Astrocyte (in vitro differentiated cells and primary cell): ENCODE results near the gene GPD2. TPM values are rescaled to one million over a fixed set of nuclear protein-coding genes. Genes with fewer than 3 reads are reported as not detected.

Experiments used
- DNase-seq: peaks from one replicate; pipeline ENCODE4 v3.0.0-alpha.2; 2010; ENCODE audit warnings: low read depth
- FAIRE-seq: peaks from 2 replicates; lab custom pipeline; 2011; peaks lifted over from hg19 to GRCh38; lab: Jason Lieb, UNC
- H2AFZ ChIP-seq: 2 replicates; pipeline ENCODE4 v1.6.0; 2012; ENCODE audit warnings: low read depth, low read length, inconsistent platforms
- H3K27ac ChIP-seq: 2 replicates; pipeline ENCODE4 v1.5.1; 2011; ENCODE audit warnings: low read depth, low read length, inconsistent platforms
- H3K27me3 ChIP-seq: 2 replicates; pipeline ENCODE4 v1.6.0; 2011; ENCODE audit warnings: low read length, inconsistent platforms; ENCODE audit not compliant: insufficient read depth
- H3K36me3 ChIP-seq: 2 replicates; pipeline ENCODE4 v1.5.1; 2011; ENCODE audit warnings: low read length, inconsistent platforms; ENCODE audit not compliant: insufficient read depth
- H3K4me1 ChIP-seq: 2 replicates; pipeline ENCODE4 v1.5.1; 2011; ENCODE audit warnings: low read length, inconsistent platforms; ENCODE audit not compliant: insufficient read depth
- H3K4me2 ChIP-seq: 2 replicates; pipeline ENCODE4 v1.6.0; 2012; ENCODE audit warnings: low read length, inconsistent platforms
- H3K4me3 ChIP-seq: 2 replicates; pipeline ENCODE4 v1.5.1; 2011; ENCODE audit warnings: low read depth, mild to moderate bottlenecking, low read length, inconsistent platforms; ENCODE audit not compliant: insufficient read depth
- H3K79me2 ChIP-seq: 2 replicates; pipeline ENCODE4 v1.6.0; 2012; ENCODE audit warnings: mild to moderate bottlenecking, low read length, inconsistent platforms; ENCODE audit not compliant: insufficient read depth
- H3K9ac ChIP-seq: 2 replicates; pipeline ENCODE4 v1.6.0; 2012; ENCODE audit warnings: mild to moderate bottlenecking, low read length, inconsistent platforms
- H3K9me3 ChIP-seq: 2 replicates; pipeline ENCODE4 v1.5.1; 2012; ENCODE audit warnings: low read depth, mild to moderate bottlenecking, low read length, inconsistent platforms; ENCODE audit not compliant: insufficient read depth
- H4K20me1 ChIP-seq: 2 replicates; pipeline ENCODE4 v1.6.0; 2012; ENCODE audit warnings: low read length, inconsistent platforms; ENCODE audit not compliant: insufficient read depth
- H3K27ac Mint-ChIP-seq: one replicate; pipeline ENCODE4 v1.8.0; 2021; ENCODE audit warnings: mild to moderate bottlenecking, mixed read lengths; ENCODE audit not compliant: unreplicated experiment
- H3K27me3 Mint-ChIP-seq: one replicate; pipeline ENCODE4 v1.8.0; 2021; ENCODE audit warnings: low read depth, mixed read lengths; ENCODE audit not compliant: unreplicated experiment
- H3K36me3 Mint-ChIP-seq: one replicate; pipeline ENCODE4 v1.8.0; 2021; ENCODE audit warnings: low read depth, mixed read lengths; ENCODE audit not compliant: unreplicated experiment
- H3K4me1 Mint-ChIP-seq: one replicate; pipeline ENCODE4 v1.8.0; 2021; ENCODE audit warnings: low read depth, mixed read lengths; ENCODE audit not compliant: unreplicated experiment
- H3K4me3 Mint-ChIP-seq: one replicate; pipeline ENCODE4 v1.8.0; 2021; ENCODE audit warnings: mild to moderate bottlenecking, moderate library complexity, mixed read lengths; ENCODE audit not compliant: unreplicated experiment
- H3K9me3 Mint-ChIP-seq: one replicate; pipeline ENCODE4 v1.8.0; 2021; ENCODE audit warnings: mild to moderate bottlenecking, mixed read lengths; ENCODE audit not compliant: unreplicated experiment
- CTCF ChIP-seq: IDR thresholded peaks from 2 replicates; pipeline ENCODE4 v1.5.1; 2011; ENCODE audit warnings: low read depth, mild to moderate bottlenecking, inconsistent platforms, low read length, moderate library complexity; ENCODE audit not compliant: insufficient read depth
- EZH2 ChIP-seq: IDR thresholded peaks from 2 replicates; pipeline ENCODE4 v1.6.1; 2012; ENCODE audit warnings: mild to moderate bottlenecking, low read length, inconsistent platforms; ENCODE audit not compliant: insufficient read depth
- total RNA-seq: library from RNA; stranded (reverse); gene quantifications from 2 replicates; pipeline ENCODE4 v1.2.1, GENCODE V29; 2021

The GPD2 gene
- total RNA-seq, 1 donor from 2014 or later = 29.0 TPM

- no peak for FAIRE-seq
- Mint-ChIP-seq H3K27me3 (no peaks in the 10 kb centered on the region), H3K27ac (no peak overlapping the region), H3K36me3 (peaks cover 4% of the 10 kb centered on the region), H3K4me3 (no peak overlapping the region), H3K9me3 (peaks cover 5% of the 10 kb centered on the region), H3K4me1 (peaks cover 29% of the 10 kb centered on the region)
- H3K27ac ChIP-seq = peak overlapping the region; percentile 41
- TF ChIP-seq EZH2 (no peak), CTCF (no peak)
- no peaks in the 10 kb centered on the region for H3K36me3 ChIP-seq
- H3K27me3 ChIP-seq = no peaks in the 10 kb centered on the region
- no peaks in the 10 kb centered on the region for H3K9me3 ChIP-seq
- no peak overlapping the region for H3K4me3 ChIP-seq
- H3K9ac ChIP-seq = no peak overlapping the region
- H4K20me1 ChIP-seq = no peaks in the 10 kb centered on the region
- H3K4me2 ChIP-seq = peak overlapping the region; percentile 48
- DNase-seq = peak; percentile 90
- peaks cover 30% of the 10 kb centered on the region for H3K79me2 ChIP-seq
- H2AFZ ChIP-seq = no peak overlapping the region
- peaks cover 22% of the 10 kb centered on the region for H3K4me1 ChIP-seq
These were observed 20.4 kb downstream of the GPD2 start for GRCh38 chr2:156456616-156457015.

DNA sequence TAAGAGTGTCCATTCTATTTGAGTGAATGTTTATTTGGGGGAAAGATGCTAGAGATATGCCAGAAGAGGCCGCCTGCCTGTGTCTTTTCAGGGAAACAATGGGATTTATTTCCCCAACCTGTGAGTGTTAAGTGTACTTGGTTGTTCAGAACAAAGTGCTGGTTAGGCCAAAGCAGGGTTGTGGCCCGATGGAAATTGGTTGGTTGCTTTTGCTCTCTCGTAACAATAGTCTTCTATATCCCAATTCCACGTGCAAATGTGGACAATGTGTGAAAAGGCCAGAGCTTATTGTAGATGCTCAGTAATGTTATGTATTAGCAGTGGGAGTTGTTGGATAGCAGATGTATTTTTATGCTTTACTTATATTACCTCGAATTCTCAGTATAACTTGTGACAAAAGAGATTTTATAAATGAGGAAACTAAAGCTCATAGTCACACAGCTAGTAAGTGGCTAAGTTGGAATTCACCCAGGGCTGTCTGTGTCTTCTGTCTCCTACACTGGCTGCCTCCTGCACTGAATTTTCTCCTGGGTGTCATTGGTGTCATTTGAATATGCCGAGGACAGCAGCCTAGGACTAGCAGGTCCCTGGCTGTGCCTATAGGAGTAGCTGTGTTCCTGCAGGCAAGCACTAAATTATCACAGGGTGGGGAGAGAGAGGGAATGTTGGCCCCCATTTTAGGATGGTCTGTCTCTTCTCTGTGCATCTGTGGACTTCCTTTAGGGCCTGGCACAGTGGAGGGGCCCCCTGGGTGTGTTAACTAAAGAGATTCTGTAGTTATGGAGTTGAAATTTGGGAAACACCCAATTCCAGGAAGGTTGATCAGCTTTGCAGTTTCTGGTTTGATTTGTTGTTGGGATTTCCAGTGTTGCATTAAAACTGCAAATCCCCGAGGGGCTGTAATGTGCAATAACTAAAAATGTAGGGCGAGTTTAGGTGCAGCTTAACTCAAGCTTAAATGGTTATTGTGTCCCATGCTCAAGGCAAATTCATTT, 21.6 kb downstream of the GPD2 start:
- Mint-ChIP-seq H3K27me3 (no peaks in the 10 kb centered on the region), H3K4me3 (no peak overlapping the region), H3K27ac (no peak overlapping the region), H3K9me3 (no peaks in the 10 kb centered on the region), H3K4me1 (peaks cover 29% of the 10 kb centered on the region), H3K36me3 (no peaks in the 10 kb centered on the region)
- Histone ChIP-seq H3K4me3 (no peak overlapping the region), H3K36me3 (no peaks in the 10 kb centered on the region), H3K79me2 (peaks cover 30% of the 10 kb centered on the region), H3K9ac (no peak overlapping the region), H3K9me3 (no peaks in the 10 kb centered on the region), H3K27me3 (no peaks in the 10 kb centered on the region), H3K27ac (peak overlapping the region; percentile 41), H3K4me2 (no peak overlapping the region), H4K20me1 (no peaks in the 10 kb centered on the region), H2AFZ (no peak overlapping the region), H3K4me1 (peaks cover 22% of the 10 kb centered on the region)
- no peak for TF ChIP-seq CTCF
- TF ChIP-seq EZH2 = no peak
- no peak for DNase-seq
- no peak for FAIRE-seq

GRCh38 chr2:156459720-156460119, 23.5 kb downstream of the GPD2 start:
- no peaks in the 10 kb centered on the region for H3K9me3 Mint-ChIP-seq
- Histone ChIP-seq H3K9ac (no peak overlapping the region), H3K27ac (no peak overlapping the region), H3K4me1 (peaks cover 25% of the 10 kb centered on the region), H4K20me1 (no peaks in the 10 kb centered on the region), H3K27me3 (no peaks in the 10 kb centered on the region), H3K4me2 (no peak overlapping the region), H3K79me2 (peaks cover 21% of the 10 kb centered on the region), H2AFZ (no peak overlapping the region), H3K4me3 (no peak overlapping the region), H3K36me3 (no peaks in the 10 kb centered on the region), H3K9me3 (no peaks in the 10 kb centered on the region)
- H3K36me3 Mint-ChIP-seq = no peaks in the 10 kb centered on the region
- no peak for FAIRE-seq
- H3K4me3 Mint-ChIP-seq = no peak overlapping the region
- TF ChIP-seq EZH2 (no peak), CTCF (no peak)
- H3K27ac Mint-ChIP-seq = no peak overlapping the region
- H3K4me1 Mint-ChIP-seq = peaks cover 29% of the 10 kb centered on the region
- no peaks in the 10 kb centered on the region for H3K27me3 Mint-ChIP-seq
- DNase-seq = no peak
